ENCODE data around the gene ZNF275. TPM values are rescaled to one million over a fixed set of nuclear protein-coding genes. Genes with fewer than 3 reads are reported as not detected.
"Not testable (repeated sequence)": the region's sequence is repeated elsewhere in the genome, so short reads cannot be mapped to it uniquely, and the experiment has no call there.

The ZNF275 gene
- total and polyA plus RNA-seq, 2 of the 8 experiments (the other 6 are each of a cell fraction or from before 2014, with no cell fraction given), result 8.2 to 9.1 TPM

DNA sequence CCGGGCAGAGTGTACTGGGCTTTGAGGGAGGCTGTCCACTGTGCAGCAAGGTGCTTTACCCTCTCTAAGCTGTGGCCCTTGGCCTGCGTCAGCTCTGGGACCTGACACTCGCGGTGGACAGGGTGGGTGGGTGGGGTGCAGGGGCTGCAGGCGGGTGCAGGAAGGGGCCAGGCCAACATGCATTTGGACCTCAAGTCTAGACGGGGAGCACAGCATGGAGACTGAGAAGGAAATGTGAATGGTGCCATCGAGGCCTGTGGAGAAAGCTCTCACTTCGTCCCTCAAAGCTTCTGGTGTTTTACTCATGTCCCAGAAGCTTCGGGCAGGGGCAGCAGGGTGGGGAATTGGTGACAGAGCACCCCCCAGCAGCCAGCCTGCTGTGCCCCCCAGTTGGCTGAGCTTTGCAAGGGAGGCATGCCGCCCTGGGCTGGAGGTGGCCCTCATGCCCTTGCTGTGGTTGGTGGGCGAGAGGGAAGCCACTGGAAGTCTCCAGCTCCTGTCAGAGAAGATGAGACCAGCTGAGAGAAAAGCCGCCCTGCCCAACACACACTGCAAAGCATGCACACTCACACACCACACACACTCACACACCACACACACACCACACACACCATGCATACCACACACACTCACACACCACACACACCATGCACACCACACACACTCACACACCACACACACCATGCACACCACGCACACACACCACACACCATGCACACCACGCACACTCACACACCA is 54.9 kb downstream of the ZNF275 start (continued):
- no peak for TF ChIP-seq SP2 (IDR thresholded peaks at IDR 0.05; ENCODE audit: low read length)
- TF ChIP-seq, protein P1, sequence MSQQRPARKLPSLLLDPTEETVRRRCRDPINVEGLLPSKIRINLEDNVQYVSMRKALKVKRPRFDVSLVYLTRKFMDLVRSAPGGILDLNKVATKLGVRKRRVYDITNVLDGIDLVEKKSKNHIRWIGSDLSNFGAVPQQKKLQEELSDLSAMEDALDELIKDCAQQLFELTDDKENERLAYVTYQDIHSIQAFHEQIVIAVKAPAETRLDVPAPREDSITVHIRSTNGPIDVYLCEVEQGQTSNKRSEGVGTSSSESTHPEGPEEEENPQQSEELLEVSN (IDR thresholded peaks at IDR 0.05), result no peak
- TF ChIP-seq EGR1 (IDR thresholded peaks at IDR 0.05; ENCODE audit: borderline replicate concordance, low read depth, low read length), result no peak

DNA sequence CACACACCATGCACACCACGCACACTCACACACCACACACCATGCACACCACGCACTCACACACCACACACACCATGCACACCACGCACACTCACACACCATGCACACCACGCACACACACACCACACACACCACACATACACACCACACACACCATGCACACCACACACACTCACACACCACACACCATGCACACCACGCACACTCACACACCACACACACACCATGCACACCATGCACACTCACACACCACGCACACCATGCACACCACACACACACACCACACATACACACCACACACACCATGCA is 55.5 kb downstream of the ZNF275 start:
- POLR2A ChIA-PET (ENCODE audit: partially characterized antibody); H3K14ac ChIP-seq (ENCODE audit: insufficient read length); H4K91ac ChIP-seq (replicated peaks; ENCODE audit: insufficient read length, low read length); H3K27ac ChIP-seq (ENCODE audit: low read depth, low read length); H3K56ac ChIP-seq (replicated peaks; ENCODE audit: insufficient read length, low read depth, low read length); H3K4ac ChIP-seq (replicated peaks; ENCODE audit: insufficient read length, low read depth, low read length); FAIRE-seq; H3K27me3 ChIP-seq (replicated peaks in 1 of 4; ENCODE audit: control insufficient read depth in 3 of 4, extremely low read depth in 1 of 4, insufficient read depth in 3 of 4, low read length in 3 of 4); H2BK12ac ChIP-seq (ENCODE audit: low read depth, low read length); H3K4me3 ChIP-seq (ENCODE audit: extremely low read depth in 1 of 4, insufficient read depth in 2 of 4, low read depth in 3 of 4, low read length in 4 of 4); H3K9ac ChIP-seq (replicated peaks in 1 of 4; ENCODE audit: extremely low read depth in 1 of 4, low read depth in 3 of 4, low read length in 3 of 4); H4K5ac ChIP-seq (ENCODE audit: insufficient read length, low read depth, low read length); H2BK120ac ChIP-seq (replicated peaks; ENCODE audit: low read depth, low read length); H3K79me2 ChIP-seq (ENCODE audit: control insufficient read depth in 1 of 2, insufficient read depth in 2 of 2, low read length in 2 of 2); H3K18ac ChIP-seq (ENCODE audit: extremely low read depth, low read length); H2BK20ac ChIP-seq (ENCODE audit: low read length); H3K4me2 ChIP-seq (ENCODE audit: insufficient read depth in 1 of 2, low read depth in 2 of 2, low read length in 2 of 2); H2BK15ac ChIP-seq (ENCODE audit: low read length); DNase-seq (ENCODE audit: low read depth in 1 of 2, low spot score in 2 of 2); H2BK5ac ChIP-seq (ENCODE audit: low read depth, low read length); H3K23ac ChIP-seq (ENCODE audit: insufficient read length); H3K79me1 ChIP-seq (ENCODE audit: low read depth, low read length); H4K20me1 ChIP-seq (replicated peaks in 1 of 2; ENCODE audit: control insufficient read depth in 1 of 2, insufficient read depth in 2 of 2, low read length in 2 of 2); H2AK5ac ChIP-seq (ENCODE audit: low read depth, low read length); H2AFZ ChIP-seq (ENCODE audit: low read length); H4K8ac ChIP-seq (ENCODE audit: extremely low read depth, insufficient read depth, low read length); H3K36me3 ChIP-seq (ENCODE audit: control insufficient read depth in 2 of 4, insufficient read depth in 4 of 4, low read length in 3 of 4); H3K4me1 ChIP-seq (replicated peaks in 1 of 4; ENCODE audit: control insufficient read depth in 3 of 4, insufficient read depth in 4 of 4, low read length in 3 of 4): not testable (repeated sequence)
- CTCF ChIA-PET (ENCODE audit: partially characterized antibody), result interaction anchor here (1.0 kb wide), 1 partner anchor 10 kb away, joined by 5 read pairs; no protein-coding TSS in a partner anchor
- H3K9me3 ChIP-seq (ENCODE audit: insufficient read depth in 2 of 2, low read depth in 1 of 2, low read length in 1 of 2), result peaks cover 0 to 15% of the 10 kb centered on the region in 2 experiments; a peak in 1 of 4 replicates
- H3K23me2 ChIP-seq (ENCODE audit: low read depth, low read length), result peaks cover 29% of the 10 kb centered on the region; the same call in 1 of the 2 replicates
- 80% methylated on average over 1 of the region's 6 CpGs; no CpG with 5 or more reads in 1 of the 2 experiments for WGBS, 2 experiments (ENCODE audit: extremely low coverage in 1 of 2, insufficient coverage in 1 of 2, insufficient read length in 1 of 2, insufficient replicate concordance in 2 of 2, low coverage in 1 of 2, low lambda C conversion rate in 2 of 2, missing lambda C conversion rate in 1 of 2)

Data from H1 (cell line).